Transverse colon (tissue), 4 donors: Measurements from ENCODE around the gene TMEM209. TPM values are rescaled to one million over a fixed set of nuclear protein-coding genes. Genes with fewer than 3 reads are reported as not detected.
A peak's percentile ranks its signal among the peaks of the same experiment; 100 is the strongest.

ENCODE experiments used
- DNase-seq: peaks from one replicate; pipeline ENCODE4 v3.0.0-alpha.2; 2019
- H3K27ac ChIP-seq, 4 donors: fragments of 200-600 bp; sonication (generic); 2 replicates each; pipeline ENCODE4 v1.5.1; 2016 to 2018; ENCODE audit warnings: inconsistent platforms in 4 of 4
- H3K27me3 ChIP-seq: fragments of 200-600 bp; sonication (generic); 2 replicates; pipeline ENCODE4 v1.5.1; 2017; ENCODE audit warnings: inconsistent platforms
- H3K36me3 ChIP-seq, 4 donors: fragments of 200-600 bp; sonication (generic); 2 replicates each; pipeline ENCODE4 v1.5.1; 2017 to 2019; ENCODE audit warnings: inconsistent platforms in 4 of 4
- H3K4me1 ChIP-seq, 4 donors: fragments of 200-600 bp; sonication (generic); 2 replicates each; pipeline ENCODE4 v1.5.1; 2017 to 2020; ENCODE audit warnings: inconsistent platforms in 4 of 4
- H3K4me3 ChIP-seq, 4 donors: fragments of 200-600 bp; sonication (generic); 1 replicate in 1 of 4; 2 replicates in 3 of 4; pipeline versions ENCODE4 v1.5.1 to v1.6.1; 2017 to 2019; ENCODE audit warnings: inconsistent platforms in 4 of 4
- H3K9me3 ChIP-seq, 2 donors: fragments of 200-600 bp; sonication (generic); 2 replicates each; pipeline ENCODE4 v1.5.1; 2017 to 2019; ENCODE audit warnings: inconsistent platforms in 2 of 2
- CTCF ChIP-seq, 5 experiments: fragments of 200-600 bp in 3 of 5; fragments of 450-650 bp in 2 of 5; sonication (generic) in 3 of 5; IDR thresholded peaks; 1 replicate in 2 of 5; 2 replicates in 3 of 5; pipeline ENCODE4 v1.5.1; 2016 to 2017; ENCODE audit warnings: antibody characterized with exemption in 5 of 5, inconsistent platforms in 3 of 5, mild to moderate bottlenecking in 2 of 5, moderate library complexity in 1 of 5
- EP300 ChIP-seq: sonication (generic); formaldehyde crosslinking; IDR thresholded peaks from one replicate; pipeline ENCODE4 v1.6.1; 2017; ENCODE audit warnings: antibody characterized with exemption, low read depth
- POLR2A ChIP-seq: fragments of 450-650 bp; IDR thresholded peaks from one replicate; pipeline ENCODE4 v1.6.1; 2016; ENCODE audit warnings: antibody characterized with exemption, mild to moderate bottlenecking, moderate library complexity
- POLR2AphosphoS5 ChIP-seq, 3 donors: sonication (generic); formaldehyde crosslinking; IDR thresholded peaks; one replicate each; pipeline ENCODE4 v1.6.1; 2016; ENCODE audit warnings: antibody characterized with exemption in 3 of 3
- WGBS, 2 donors: methylation state at CpG; one replicate each; pipeline ENCODE4 v1.1.5; 2018; ENCODE audit warnings: low coverage in 1 of 2; 5-methylcytosine and 5-hydroxymethylcytosine counted together
- in situ Hi-C, 4 donors: fragments of 200-750 bp; cut with MboI; loops; one replicate each; pipeline versions ENCODE4 v1.15.0 to v1.15.1; 2017; ENCODE audit warnings: low sequenced_read_pairs in 3 of 4, low pct_ligation_motif_present in 1 of 4, low pct_unique_long_range_greater_than_20kb in 1 of 4
- intact Hi-C: fragments of 100-400 bp; cut with DNase I; formaldehyde crosslinking; loops from one replicate; pipeline ENCODE4 v1.15.1; 2023; ENCODE audit warnings: low total_unique reads
- total RNA-seq, 4 donors: library from RNA; depleted of rRNA; stranded (reverse); fragments of >200 nt; gene quantifications; one replicate each; pipeline ENCODE4 v1.1.0, GENCODE V29; 2016

TMEM209 gene
- total RNA-seq, 4 donors from 2014 or later, result 8.6 to 57.5 (median 17.8) TPM

DNA sequence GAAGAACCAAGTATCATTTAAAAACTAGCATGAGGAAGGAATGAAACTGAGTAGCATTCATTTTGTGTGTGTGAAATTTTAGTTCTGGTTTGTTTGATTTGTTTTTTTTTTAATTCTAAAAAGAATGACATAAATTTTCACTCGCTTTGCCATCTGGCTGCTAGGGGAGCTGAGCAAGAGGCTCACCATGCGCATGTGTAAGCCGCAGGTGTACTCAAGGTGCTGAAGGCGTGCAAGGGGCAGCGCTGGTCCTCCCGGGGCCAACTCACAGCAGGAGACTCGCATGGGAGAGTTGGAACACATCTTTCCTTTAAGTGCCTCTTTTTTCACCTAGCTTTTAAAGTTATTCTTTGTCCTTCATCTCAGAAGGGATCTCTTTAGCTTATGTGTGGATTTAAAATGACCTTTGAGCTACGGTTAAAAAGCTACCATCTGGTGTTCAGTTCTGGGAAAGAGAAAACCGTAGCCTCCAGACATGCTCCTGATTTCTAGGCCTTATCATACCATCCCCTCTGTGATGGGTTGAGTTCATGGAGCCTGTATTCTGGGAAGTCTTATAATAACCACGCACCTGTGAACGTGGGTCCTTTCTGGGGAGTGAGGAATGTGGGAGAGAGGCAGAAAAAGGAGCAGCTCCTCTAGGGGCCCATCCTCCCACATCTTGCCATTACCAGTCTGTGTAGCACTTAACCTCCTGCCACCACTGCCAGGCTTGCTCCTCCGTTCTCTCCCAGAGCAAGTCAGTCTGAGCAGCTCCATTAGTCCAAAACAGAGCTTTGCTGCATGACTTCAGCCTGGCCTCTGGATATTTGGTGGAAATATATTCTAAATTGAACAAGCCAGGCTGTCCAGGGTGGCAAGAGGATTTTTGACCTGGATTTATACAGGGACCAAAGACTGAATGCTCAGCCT is 73.0 kb downstream of the TMEM209 start:
- H3K4me1 ChIP-seq, result peaks cover 6 to 14% (median 11%) of the 10 kb centered on the region in 4 donors
- in situ Hi-C loops (no loop called here), intact Hi-C loops (no loop called here)
- WGBS, 2 donors, result 95 to 98% methylated on average over 10 to 12 of the region's 12 CpGs
- H3K27me3 ChIP-seq, result no peaks in the 10 kb centered on the region
- no peaks in the 10 kb centered on the region for H3K9me3 ChIP-seq
- H3K27ac ChIP-seq, result no peak overlapping the region
- H3K4me3 ChIP-seq, result no peak overlapping the region
- no peak for DNase-seq
- peaks cover 0 to 50% (median 13%) of the 10 kb centered on the region in 4 donors for H3K36me3 ChIP-seq
- TF ChIP-seq POLR2A (no peak), POLR2AphosphoS5 (IDR thresholded peaks at IDR 0.05) (no peak), EP300 (no peak), CTCF (IDR thresholded peaks at IDR 0.05) (no peak)

DNA sequence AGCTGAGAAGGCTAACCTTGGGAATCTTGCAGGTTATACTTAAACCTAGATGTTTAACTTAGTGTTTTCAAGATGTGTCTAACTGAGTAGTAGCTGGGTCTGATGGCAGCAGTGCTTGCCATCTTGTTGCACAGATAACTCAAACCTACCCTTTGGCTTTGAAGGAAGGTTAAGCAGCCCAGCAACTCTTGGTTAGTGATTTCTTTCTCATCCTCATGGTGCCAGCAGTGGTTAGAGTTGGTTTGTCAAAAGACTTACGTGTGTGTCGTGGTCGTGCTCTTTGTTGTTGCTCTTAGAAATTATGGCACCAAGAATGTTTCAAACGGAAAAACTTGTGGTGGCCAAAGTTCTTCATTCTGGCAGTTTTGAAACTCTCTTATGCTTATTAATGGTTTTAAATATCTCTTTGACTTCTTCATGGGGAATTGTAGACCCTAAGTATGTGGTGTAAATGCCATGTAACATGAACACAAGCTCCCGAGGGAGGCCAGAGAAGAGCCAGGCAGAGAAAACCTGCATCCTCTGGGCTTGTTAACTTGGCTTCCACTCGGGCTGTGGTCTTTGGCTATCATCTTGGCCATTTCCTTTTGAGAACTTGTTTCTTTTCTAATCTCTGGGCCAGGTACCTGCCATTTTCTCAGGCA is 73.9 kb downstream of the TMEM209 start:
- peaks cover 0 to 51% (median 17%) of the 10 kb centered on the region in 4 donors for H3K36me3 ChIP-seq
- no peaks in the 10 kb centered on the region for H3K9me3 ChIP-seq
- intact Hi-C loops (no loop called here), in situ Hi-C loops (no loop called here)
- WGBS, 2 donors, result 89 to 96% methylated on average over 5 to 6 of the region's 6 CpGs
- H3K4me1 ChIP-seq, result peaks cover 6 to 19% (median 14%) of the 10 kb centered on the region in 4 donors
- H3K4me3 ChIP-seq, result no peak overlapping the region
- TF ChIP-seq POLR2A, result no peak
- TF ChIP-seq CTCF (IDR thresholded peaks at IDR 0.05), result no peak
- TF ChIP-seq POLR2AphosphoS5 (IDR thresholded peaks at IDR 0.05), result no peak
- no peak overlapping the region for H3K27ac ChIP-seq
- H3K27me3 ChIP-seq, result no peaks in the 10 kb centered on the region
- DNase-seq, result no peak

DNA sequence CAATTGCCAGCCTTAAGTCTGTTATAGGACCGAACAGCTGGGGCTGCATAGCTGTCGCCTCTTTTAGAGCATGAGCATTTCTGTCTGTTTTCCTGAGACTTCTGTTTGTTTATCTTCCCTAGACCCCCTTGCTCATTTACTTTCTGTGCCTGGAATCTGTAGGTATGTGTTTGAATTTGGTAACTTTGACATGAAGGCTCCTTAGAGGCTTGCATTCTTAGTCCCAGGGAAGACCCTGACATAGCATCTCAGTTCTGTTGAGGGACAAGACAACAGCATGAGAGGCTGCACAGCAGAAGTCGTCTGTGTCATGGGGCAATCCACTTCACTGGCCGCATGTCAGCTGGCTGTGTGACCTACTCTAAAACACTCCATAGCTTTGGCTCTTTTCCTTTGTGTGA is 76.2 kb downstream of the TMEM209 start:
- intact Hi-C loops, result no loop called here
- Histone ChIP-seq H3K4me1 (peaks cover 6 to 19% (median 14%) of the 10 kb centered on the region in 4 donors), H3K36me3 (peaks cover 0 to 59% (median 19%) of the 10 kb centered on the region in 4 donors), H3K27ac (no peak overlapping the region), H3K27me3 (no peaks in the 10 kb centered on the region), H3K9me3 (no peaks in the 10 kb centered on the region), H3K4me3 (no peak overlapping the region)
- DNase-seq, result no peak
- in situ Hi-C loops, result no loop called here
- TF ChIP-seq POLR2AphosphoS5 (IDR thresholded peaks at IDR 0.05), result no peak
- 88 to 93% methylated on average over 2 to 4 of the region's 4 CpGs for WGBS, 2 donors

- Histone ChIP-seq H3K4me1 (peaks cover 6 to 19% (median 14%) of the 10 kb centered on the region in 4 donors), H3K4me3 (no peak overlapping the region), H3K27me3 (no peaks in the 10 kb centered on the region), H3K27ac (peak overlapping the region in 2 of 4 donors; percentile 16 to 28), H3K9me3 (no peaks in the 10 kb centered on the region), H3K36me3 (peaks cover 0 to 57% (median 20%) of the 10 kb centered on the region in 4 donors)
- intact Hi-C loops, result no loop called here
- no peak for TF ChIP-seq CTCF (IDR thresholded peaks at IDR 0.05)
- no peak for TF ChIP-seq POLR2AphosphoS5 (IDR thresholded peaks at IDR 0.05)
- no peak for TF ChIP-seq POLR2A
- TF ChIP-seq EP300, result no peak
- 19 to 36% methylated on average over 1 of the region's 1 CpG for WGBS, 2 donors
- in situ Hi-C loops, result no loop called here
- no peak for DNase-seq
Observed at GRCh38 chr7:130127821-130128317, 77.3 kb downstream of the TMEM209 start.
